Pancreas (tissue), 10 donors: ENCODE results near the gene SH2D1A. TPM values are rescaled to one million over a fixed set of nuclear protein-coding genes. Genes with fewer than 3 reads are reported as not detected.
A peak's percentile ranks its signal among the peaks of the same experiment; 100 is the strongest.
"Not testable (repeated sequence)": the region's sequence is repeated elsewhere in the genome, so short reads cannot be mapped to it uniquely, and the experiment has no call there.

Experiments used
- ATAC-seq, 4 donors: fragments of 200-7000 bp; cut with Tn5 transposase; one replicate each; pipeline versions ENCODE4 v1.8.0 to v1.9.1; 2020; ENCODE audit warnings: mild to moderate bottlenecking in 4 of 4, moderate library complexity in 4 of 4
- DNase-seq, 6 donors: peaks; one replicate each; pipeline ENCODE4 v3.0.0-alpha.2; 2020
- FAIRE-seq: peaks from 2 replicates; lab custom pipeline; 2012; peaks lifted over from hg19 to GRCh38; lab: Jason Lieb, UNC
- H3K27ac ChIP-seq, 4 donors: fragments of 200-600 bp; sonication (generic); 1 replicate in 3 of 4; 2 replicates in 1 of 4; pipeline versions ENCODE4 v1.5.0 to v1.8.0; 2020
- H3K27me3 ChIP-seq, 4 donors: fragments of 200-600 bp; one replicate each; pipeline ENCODE4 v1.8.0; 2021
- H3K36me3 ChIP-seq, 3 donors: fragments of 200-600 bp; sonication (generic) in 1 of 3; one replicate each; pipeline versions ENCODE4 v1.5.0 to v1.8.0; 2020 to 2021
- H3K4me1 ChIP-seq, 3 donors: fragments of 200-600 bp; one replicate each; pipeline ENCODE4 v1.8.0; 2021
- H3K4me3 ChIP-seq, 4 donors: fragments of 200-600 bp; sonication (generic) in 2 of 4; one replicate each; pipeline versions ENCODE4 v1.5.0 to v1.8.0; 2020 to 2021
- H3K9me3 ChIP-seq, 4 donors: fragments of 200-600 bp; one replicate each; pipeline ENCODE4 v1.8.0; 2021
- CTCF ChIP-seq, 4 donors: fragments of 200-600 bp; sonication (generic) in 3 of 4; IDR thresholded peaks; one replicate each; pipeline versions ENCODE4 v1.5.0 to v1.8.0; 2021; ENCODE audit warnings: antibody characterized with exemption in 4 of 4
- WGBS, 2 donors: extraction: QIAGEN DNeasy Blood & Tissue Kit; methylation state at CpG; one replicate each; pipeline ENCODE4 v1.1.7; 2013; 5-methylcytosine and 5-hydroxymethylcytosine counted together
- intact Hi-C, 3 donors: fragments of 100-400 bp; cut with DNase I; formaldehyde crosslinking; loops; one replicate each; pipeline versions ENCODE4 v1.11.1 to v1.14.2; 2022
- polyA plus RNA-seq, 2 donors: library from polyadenylated mRNA; stranded (reverse); fragments of 200-250 nt; gene quantifications; one replicate each; pipeline ENCODE4 v1.2.3, GENCODE V29; 2013
- total RNA-seq, 6 donors: library from RNA; stranded (reverse); fragmentation: NEBNext Ultra II Directional in 4 of 6; extraction: Animal tissue kit (Norgen Biotek cat#: 25700) in 4 of 6; gene quantifications; one replicate each; pipeline versions ENCODE4 v1.2.1 to v1.2.4, GENCODE V29; 2021 to 2023
- donor health status: healthy with polysubstance abuse.
- donor health status: DM: no; HTN: no; CAD: no; lungs with moderate emphysema.
- donor health status: DM: no; HTN: no; CAD: no.
- donor health status: control.
- donor health status: control.
- donor health status: Bipolar disorder and iron deficiency.
- donor health status: DM: yes; HTN: yes; CAD: no.
- donor health status: DM: no; HTN: no; CAD: no.
- donor health status: DM: no; HTN: no; CAD: no.
- donor health status: DM: yes; HTN: yes; CAD: no.

Gene SH2D1A
- total and polyA plus RNA-seq, 8 donors = 0.08 to 0.23 (median 0.15) TPM; not detected in 2

DNA sequence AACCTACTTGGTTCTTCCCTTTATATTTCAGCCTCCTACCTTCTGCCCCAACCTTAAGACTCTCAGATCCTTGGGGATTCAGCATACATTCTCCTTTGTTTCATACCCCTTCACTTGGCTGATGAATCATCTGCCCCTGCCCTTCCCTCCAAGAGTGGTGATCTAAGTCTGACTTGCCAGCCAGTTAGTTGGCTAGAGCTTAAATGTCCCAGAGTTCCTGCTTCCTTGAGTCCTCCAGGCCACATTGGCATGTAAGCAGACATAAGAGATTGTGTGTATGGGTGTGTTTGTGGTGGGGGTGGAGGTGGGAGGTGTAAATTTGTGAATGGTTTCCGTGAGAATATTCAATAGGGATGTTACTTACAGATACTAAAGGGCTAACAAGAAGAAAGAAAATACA, 17.6 kb upstream of the SH2D1A start:
- no peak for ATAC-seq
- Histone ChIP-seq H3K27ac (no peak overlapping the region), H3K27me3 (peaks cover 0 to 5% (median 4%) of the 10 kb centered on the region in 4 donors), H3K4me3 (no peak overlapping the region), H3K4me1 (no peaks in the 10 kb centered on the region), H3K9me3 (no peaks in the 10 kb centered on the region), H3K36me3 (no peaks in the 10 kb centered on the region)
- intact Hi-C loops = no loop called here
- DNase-seq = no peak
- 41 to 73% methylated on average over 1 of the region's 1 CpG for WGBS, 2 donors
- no peak for TF ChIP-seq CTCF (IDR thresholded peaks at IDR 0.05)
- FAIRE-seq = no peak

GRCh38 chrX:124332481-124333424, 13.6 kb upstream of the SH2D1A start, which contains the start of gene TEX13D:
TSS of gene TEX13D (plus strand) at chrX:124332660. CDS start at chrX:124332918, 258 bp downstream.
- H3K9me3 ChIP-seq = no peaks in the 10 kb centered on the region
- H3K36me3 ChIP-seq = no peaks in the 10 kb centered on the region
- TF ChIP-seq CTCF (IDR thresholded peaks at IDR 0.05) = no peak
- H3K4me1 ChIP-seq = no peaks in the 10 kb centered on the region
- intact Hi-C loops = no loop called here
- DNase-seq = peak in 2 of 6 donors; percentile 16 to 62
- whole genome bisulfite sequencing, 2 donors = 87 to 95% methylated on average over 57 of the region's 57 CpGs
- H3K27ac ChIP-seq = no peak within 1 kb of the TSS
- ATAC-seq = no peak
- H3K4me3 ChIP-seq = no peak within 1 kb of the TSS
- H3K27me3 ChIP-seq = no peaks in the 10 kb centered on the region
- no peak for FAIRE-seq

DNA sequence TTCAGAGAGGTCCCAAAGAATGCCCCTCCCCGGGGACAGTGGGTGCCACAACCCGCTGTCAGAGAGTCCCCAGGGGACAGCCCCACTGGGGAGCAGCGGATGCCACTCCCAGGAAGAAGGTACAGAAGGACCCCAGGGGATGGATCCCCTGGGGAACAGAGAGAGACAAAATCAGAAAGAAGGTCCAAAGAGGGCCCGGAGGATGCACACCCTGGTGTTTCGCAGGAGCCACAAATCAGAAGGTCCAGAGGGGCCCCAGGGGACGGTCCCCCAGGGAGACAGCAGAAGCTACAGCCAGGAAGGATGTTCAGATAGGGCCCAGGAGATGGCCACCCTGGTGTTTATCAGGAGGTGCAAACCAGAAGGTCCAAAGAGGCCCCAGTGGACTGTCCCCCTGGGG, 12.5 kb upstream of the SH2D1A start:
- H3K27ac ChIP-seq = no peak overlapping the region
- no peak for TF ChIP-seq CTCF (IDR thresholded peaks at IDR 0.05)
- no peak overlapping the region for H3K4me3 ChIP-seq
- ATAC-seq = no peak
- H3K36me3 ChIP-seq = no peaks in the 10 kb centered on the region
- no peaks in the 10 kb centered on the region for H3K27me3 ChIP-seq
- FAIRE-seq = no peak
- intact Hi-C loops = no loop called here
- DNase-seq = peak in 1 of 6 donors; percentile 31
- 91 to 93% methylated on average over 5 to 6 of the region's 6 CpGs for WGBS, 2 donors
- H3K4me1 ChIP-seq = no peaks in the 10 kb centered on the region
- no peaks in the 10 kb centered on the region for H3K9me3 ChIP-seq

DNA sequence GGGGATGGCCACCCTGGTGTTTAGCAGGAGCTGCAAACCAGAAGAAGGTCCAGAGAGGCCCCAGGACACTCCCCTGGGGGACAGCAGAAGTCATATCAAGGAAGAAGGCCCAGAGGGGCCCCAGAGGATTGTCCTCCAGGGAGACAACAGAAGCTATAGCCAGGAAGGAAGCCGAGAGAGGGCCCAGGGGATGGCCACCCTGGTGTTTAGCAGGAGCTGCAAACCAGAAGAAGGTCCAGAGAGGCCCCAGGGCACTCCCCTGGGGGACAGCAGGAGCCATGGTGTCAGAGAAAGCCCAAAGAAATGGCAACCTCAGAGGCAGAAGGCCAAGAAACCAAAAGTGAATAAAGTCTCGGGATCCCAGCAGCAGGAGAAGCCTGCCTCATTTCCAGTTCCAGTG, 11.8 kb upstream of the SH2D1A start:
- H3K9me3 ChIP-seq, ATAC-seq, intact Hi-C loops, H3K27me3 ChIP-seq, DNase-seq, H3K4me1 ChIP-seq, H3K27ac ChIP-seq, H3K36me3 ChIP-seq, H3K4me3 ChIP-seq, FAIRE-seq: not testable (repeated sequence)
- WGBS, 2 donors = 60 to 76% methylated on average over 2 of the region's 2 CpGs

GRCh38 chrX:124335598-124335997, 10.8 kb upstream of the SH2D1A start:
- DNase-seq (no peak), FAIRE-seq (no peak), ATAC-seq (no peak)
- no peak overlapping the region for H3K27ac ChIP-seq
- H3K4me3 ChIP-seq = no peak overlapping the region
- no peaks in the 10 kb centered on the region for H3K27me3 ChIP-seq
- TF ChIP-seq CTCF (IDR thresholded peaks at IDR 0.05) = no peak
- intact Hi-C loops = no loop called here
- no peaks in the 10 kb centered on the region for H3K36me3 ChIP-seq
- H3K9me3 ChIP-seq = no peaks in the 10 kb centered on the region
- 23 to 32% methylated on average over 1 of the region's 1 CpG for WGBS, 2 donors
- no peaks in the 10 kb centered on the region for H3K4me1 ChIP-seq
